BLaER1 (cell line): ENCODE measurements around the gene ADAMTS2.

Experiments
- H3K27ac ChIP-seq: shearing (Covaris generic); formaldehyde crosslinking; 2 replicates; pipeline ENCODE4 v1.8.1; 2022
- H3K27me3 ChIP-seq: shearing (Covaris generic); formaldehyde crosslinking; 2 replicates; pipeline ENCODE4 v1.8.1; 2022
- H3K36me3 ChIP-seq: shearing (Covaris generic); formaldehyde crosslinking; 2 replicates; pipeline ENCODE4 v1.8.1; 2022
- H3K4me1 ChIP-seq: shearing (Covaris generic); formaldehyde crosslinking; 2 replicates; pipeline ENCODE4 v1.8.1; 2022
- H3K4me2 ChIP-seq: shearing (Covaris generic); formaldehyde crosslinking; 2 replicates; pipeline ENCODE4 v1.8.1; 2022
- H3K4me3 ChIP-seq: shearing (Covaris generic); formaldehyde crosslinking; 2 replicates; pipeline ENCODE4 v1.8.1; 2022
- H3K9ac ChIP-seq: shearing (Covaris generic); formaldehyde crosslinking; 2 replicates; pipeline ENCODE4 v1.8.1; 2022
- H3K9me3 ChIP-seq: shearing (Covaris generic); formaldehyde crosslinking; 2 replicates; pipeline ENCODE4 v1.8.1; 2022
- H4K20me1 ChIP-seq: shearing (Covaris generic); formaldehyde crosslinking; 2 replicates; pipeline ENCODE4 v1.8.1; 2022
- Cebpa-rat ChIP-seq: shearing (Covaris generic); IDR thresholded peaks from 2 replicates; pipeline ENCODE4 v1.8.1; 2022

Gene ADAMTS2

GRCh38 chr5:179124853-179125788 lies 220.1 kb downstream of the ADAMTS2 start:
- Histone ChIP-seq H3K36me3 (no peaks in the 10 kb centered on the region), H3K4me3 (no peak overlapping the region), H3K27me3 (no peaks in the 10 kb centered on the region), H3K4me1 (no peaks in the 10 kb centered on the region), H3K4me2 (no peak overlapping the region), H3K27ac (no peak overlapping the region), H3K9ac (no peak overlapping the region), H3K9me3 (peaks cover 56% of the 10 kb centered on the region), H4K20me1 (no peaks in the 10 kb centered on the region)
- no peak for TF ChIP-seq Cebpa-rat

GRCh38 chr5:179124273-179124852 lies 220.9 kb downstream of the ADAMTS2 start:
- no peak for TF ChIP-seq Cebpa-rat
- H3K4me2 ChIP-seq = no peak overlapping the region
- no peaks in the 10 kb centered on the region for H3K27me3 ChIP-seq
- no peaks in the 10 kb centered on the region for H3K4me1 ChIP-seq
- peaks cover 59% of the 10 kb centered on the region for H3K9me3 ChIP-seq
- H3K27ac ChIP-seq = no peak overlapping the region
- H3K36me3 ChIP-seq = no peaks in the 10 kb centered on the region
- no peaks in the 10 kb centered on the region for H4K20me1 ChIP-seq
- no peak overlapping the region for H3K4me3 ChIP-seq
- no peak overlapping the region for H3K9ac ChIP-seq

GRCh38 chr5:179123491-179124272 lies 221.6 kb downstream of the ADAMTS2 start:
- H3K4me3 ChIP-seq = no peak overlapping the region
- H3K4me2 ChIP-seq = no peak overlapping the region
- no peaks in the 10 kb centered on the region for H3K4me1 ChIP-seq
- no peaks in the 10 kb centered on the region for H4K20me1 ChIP-seq
- H3K27ac ChIP-seq = no peak overlapping the region
- H3K27me3 ChIP-seq = no peaks in the 10 kb centered on the region
- TF ChIP-seq Cebpa-rat = no peak
- no peak overlapping the region for H3K9ac ChIP-seq
- H3K36me3 ChIP-seq = no peaks in the 10 kb centered on the region
- peaks cover 63% of the 10 kb centered on the region for H3K9me3 ChIP-seq

- Histone ChIP-seq H3K4me3 (no peak overlapping the region), H3K4me1 (no peaks in the 10 kb centered on the region), H4K20me1 (no peaks in the 10 kb centered on the region), H3K36me3 (no peaks in the 10 kb centered on the region), H3K27ac (no peak overlapping the region), H3K27me3 (no peaks in the 10 kb centered on the region), H3K4me2 (no peak overlapping the region), H3K9me3 (peaks cover 65% of the 10 kb centered on the region), H3K9ac (no peak overlapping the region)
- TF ChIP-seq Cebpa-rat = no peak
Measured at GRCh38 chr5:179123109-179123426, 222.2 kb downstream of the ADAMTS2 start.

- Histone ChIP-seq H3K9me3 (peaks cover 66% of the 10 kb centered on the region), H4K20me1 (no peaks in the 10 kb centered on the region), H3K27ac (no peak overlapping the region), H3K9ac (no peak overlapping the region), H3K4me2 (no peak overlapping the region), H3K36me3 (no peaks in the 10 kb centered on the region), H3K4me3 (no peak overlapping the region), H3K27me3 (no peaks in the 10 kb centered on the region), H3K4me1 (no peaks in the 10 kb centered on the region)
- TF ChIP-seq Cebpa-rat = no peak
Measured at GRCh38 chr5:179122411-179123108, 222.7 kb downstream of the ADAMTS2 start.

GRCh38 chr5:179121667-179122111 lies 223.6 kb downstream of the ADAMTS2 start:
- peaks cover 66% of the 10 kb centered on the region for H3K9me3 ChIP-seq
- no peaks in the 10 kb centered on the region for H3K36me3 ChIP-seq

GRCh38 chr5:179120951-179121666 lies 224.2 kb downstream of the ADAMTS2 start:
- H3K9me3 ChIP-seq = peaks cover 65% of the 10 kb centered on the region
- H3K27me3 ChIP-seq = no peaks in the 10 kb centered on the region
- no peaks in the 10 kb centered on the region for H3K36me3 ChIP-seq

More at GRCh38 chr5:179121667-179122111, 223.6 kb downstream of the ADAMTS2 start:
- H3K4me2 ChIP-seq = no peak overlapping the region
- no peaks in the 10 kb centered on the region for H3K27me3 ChIP-seq
- H3K4me1 ChIP-seq = no peaks in the 10 kb centered on the region
- no peak overlapping the region for H3K9ac ChIP-seq
- H3K27ac ChIP-seq = no peak overlapping the region
- no peak overlapping the region for H3K4me3 ChIP-seq
- H4K20me1 ChIP-seq = no peaks in the 10 kb centered on the region
- TF ChIP-seq Cebpa-rat = no peak

GRCh38 chr5:179120421-179120861 lies 224.8 kb downstream of the ADAMTS2 start:
- H3K27ac ChIP-seq = no peak overlapping the region
- H3K9me3 ChIP-seq = peaks cover 58% of the 10 kb centered on the region
- no peaks in the 10 kb centered on the region for H3K27me3 ChIP-seq
- H3K4me1 ChIP-seq = no peaks in the 10 kb centered on the region
- H3K4me2 ChIP-seq = no peak overlapping the region
- H3K4me3 ChIP-seq = no peak overlapping the region
- no peaks in the 10 kb centered on the region for H4K20me1 ChIP-seq
- no peak for TF ChIP-seq Cebpa-rat
- H3K9ac ChIP-seq = no peak overlapping the region
- no peaks in the 10 kb centered on the region for H3K36me3 ChIP-seq

More at GRCh38 chr5:179120951-179121666, 224.2 kb downstream of the ADAMTS2 start:
- Histone ChIP-seq H4K20me1 (no peaks in the 10 kb centered on the region), H3K9ac (no peak overlapping the region), H3K4me2 (no peak overlapping the region), H3K27ac (no peak overlapping the region), H3K4me1 (no peaks in the 10 kb centered on the region), H3K4me3 (no peak overlapping the region)
- no peak for TF ChIP-seq Cebpa-rat
